ENCODE results near the gene MRPL19. TPM values are rescaled to one million over a fixed set of nuclear protein-coding genes. Genes with fewer than 3 reads are reported as not detected.
"Not testable (repeated sequence)": the region's sequence is repeated elsewhere in the genome, so short reads cannot be mapped to it uniquely, and the experiment has no call there.

Gene MRPL19
- polyA plus RNA-seq, 4 donors: 26.5 to 40.2 (median 32.5) TPM

DNA sequence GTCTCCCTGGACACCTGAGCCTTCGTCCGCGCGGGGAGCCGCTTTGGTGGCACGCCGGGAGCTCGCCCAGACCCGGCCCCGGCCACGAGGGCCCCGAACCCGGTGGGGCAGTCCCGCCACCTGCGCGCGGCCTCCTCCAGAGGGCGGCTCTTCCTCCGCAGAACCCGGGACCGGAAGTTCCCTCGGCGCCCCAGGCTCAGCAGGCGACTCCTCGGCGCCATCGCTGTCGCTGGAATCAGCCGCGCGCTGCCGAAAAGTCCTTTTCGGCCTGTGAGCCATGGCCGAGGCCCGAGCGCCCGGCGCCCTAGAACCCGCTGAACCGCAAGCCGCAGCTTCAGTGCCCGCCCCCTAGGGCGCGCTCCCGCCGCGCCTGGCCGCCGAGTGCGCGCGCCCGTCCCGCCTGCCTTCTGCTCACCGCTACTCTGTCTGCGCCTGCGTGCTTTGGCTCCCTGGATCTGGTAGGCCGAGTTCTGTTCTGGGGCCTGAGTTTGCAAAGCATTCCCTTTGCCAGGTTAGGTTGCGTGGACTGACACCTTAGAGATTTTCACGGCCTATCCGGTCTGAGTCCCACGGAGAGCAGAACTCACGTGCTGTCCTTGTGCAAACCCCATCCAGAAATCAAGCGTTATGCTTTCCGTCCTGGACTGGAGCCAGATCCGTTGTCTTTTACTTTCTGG lies 64.1 kb downstream of the MRPL19 start, which contains the start of gene GCFC2:
Gene GCFC2, minus strand, starts transcription at position 339 of the 677 bp plus-strand sequence. Its CDS starts 60 bp downstream, at position 279.
- Histone ChIP-seq H3K36me3 (ENCODE audit: control insufficient read depth in 3 of 3, insufficient read depth in 2 of 3, low read depth in 1 of 3, low read length in 3 of 3) (no peaks in the 10 kb centered on the region), H3K4me1 (ENCODE audit: control insufficient read depth in 3 of 3, insufficient read depth in 2 of 3, low read depth in 1 of 3, low read length in 2 of 3) (peaks cover 0 to 5% (median 3%) of the 10 kb centered on the region in 3 donors), H3K4me3 (ENCODE audit: low read depth in 1 of 3, low read length in 3 of 3) (peak within 1 kb of the TSS; percentile 76 to 93 (median 76)), H3K27ac (ENCODE audit: low read depth in 1 of 3, low read length in 2 of 3) (peak within 1 kb of the TSS; percentile 91 to 96 (median 94)), H3K27me3 (ENCODE audit: control insufficient read depth in 3 of 3, insufficient read depth in 3 of 3, low read length in 3 of 3) (no peaks in the 10 kb centered on the region), H3K9me3 (ENCODE audit: control insufficient read depth in 2 of 2, insufficient read depth in 1 of 2, low read depth in 1 of 2, low read length in 1 of 2) (no peaks in the 10 kb centered on the region)
- 1 to 2% (median 2%) methylated on average over 65 to 66 of the region's 66 CpGs for WGBS, 3 donors
- DNase-seq (peak; percentile 89 to 94), FAIRE-seq (no peak)

DNA sequence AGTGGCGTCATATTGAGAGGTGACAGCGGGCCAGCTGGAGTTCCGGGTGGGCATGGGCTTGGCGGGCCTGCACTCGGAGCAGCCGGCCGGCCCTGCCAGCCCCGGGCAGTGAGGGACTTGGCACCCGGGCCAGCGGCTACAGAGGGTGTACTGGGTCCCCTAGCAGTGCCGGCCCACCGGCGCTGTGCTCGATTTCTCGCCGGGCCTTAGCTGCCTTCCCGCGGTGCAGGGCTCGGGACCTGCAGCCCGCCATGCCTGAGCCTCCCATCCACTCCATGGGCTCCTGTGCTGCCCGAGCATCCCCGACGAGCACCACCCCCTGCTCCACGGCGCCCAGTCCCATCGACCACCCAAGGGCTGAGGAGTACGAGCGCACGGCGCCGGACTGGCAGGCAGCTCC lies 65.0 kb downstream of the MRPL19 start:
- H3K27me3 ChIP-seq (ENCODE audit: control insufficient read depth in 3 of 3, insufficient read depth in 3 of 3, low read length in 3 of 3); H3K4me1 ChIP-seq (ENCODE audit: control insufficient read depth in 3 of 3, insufficient read depth in 2 of 3, low read depth in 1 of 3, low read length in 2 of 3); H3K27ac ChIP-seq (ENCODE audit: low read depth in 1 of 3, low read length in 2 of 3); H3K36me3 ChIP-seq (ENCODE audit: control insufficient read depth in 3 of 3, insufficient read depth in 2 of 3, low read depth in 1 of 3, low read length in 3 of 3); H3K9me3 ChIP-seq (ENCODE audit: control insufficient read depth in 2 of 2, insufficient read depth in 1 of 2, low read depth in 1 of 2, low read length in 1 of 2); DNase-seq; FAIRE-seq; H3K4me3 ChIP-seq (ENCODE audit: low read depth in 1 of 3, low read length in 3 of 3): not testable (repeated sequence)
- 95 to 97% (median 97%) methylated on average over 21 to 31 of the region's 31 CpGs for whole genome bisulfite sequencing, 3 donors

DNA sequence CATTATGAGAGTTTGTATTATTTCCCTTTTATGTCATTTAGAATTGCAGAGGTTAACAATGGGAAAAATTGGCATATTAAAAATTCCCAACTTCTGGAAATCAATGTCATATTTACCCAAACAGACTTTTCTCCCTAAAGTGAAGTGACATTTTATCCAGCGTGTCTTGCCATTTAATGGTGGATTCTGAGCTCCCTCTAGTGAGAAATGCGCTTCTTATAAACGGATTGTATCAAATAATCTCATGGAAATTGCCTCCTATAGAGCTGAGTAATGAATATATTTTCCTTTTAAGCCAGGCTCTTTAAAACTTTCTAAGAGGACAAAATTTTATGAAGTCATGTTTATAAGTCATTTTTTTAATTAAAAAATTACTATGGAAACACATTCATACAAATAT lies 69.8 kb downstream of the MRPL19 start:
- Histone ChIP-seq H3K4me3 (ENCODE audit: low read depth in 1 of 3, low read length in 3 of 3) (no peak overlapping the region), H3K4me1 (ENCODE audit: control insufficient read depth in 3 of 3, insufficient read depth in 2 of 3, low read depth in 1 of 3, low read length in 2 of 3) (no peaks in the 10 kb centered on the region), H3K27me3 (ENCODE audit: control insufficient read depth in 3 of 3, insufficient read depth in 3 of 3, low read length in 3 of 3) (no peaks in the 10 kb centered on the region), H3K27ac (ENCODE audit: low read depth in 1 of 3, low read length in 2 of 3) (no peak overlapping the region), H3K9me3 (ENCODE audit: control insufficient read depth in 2 of 2, insufficient read depth in 1 of 2, low read depth in 1 of 2, low read length in 1 of 2) (no peaks in the 10 kb centered on the region), H3K36me3 (ENCODE audit: control insufficient read depth in 3 of 3, insufficient read depth in 2 of 3, low read depth in 1 of 3, low read length in 3 of 3) (no peaks in the 10 kb centered on the region)
- 41 to 51% (median 43%) methylated on average over 3 of the region's 3 CpGs for WGBS, 3 donors
- FAIRE-seq (no peak), DNase-seq (no peak)

DNA sequence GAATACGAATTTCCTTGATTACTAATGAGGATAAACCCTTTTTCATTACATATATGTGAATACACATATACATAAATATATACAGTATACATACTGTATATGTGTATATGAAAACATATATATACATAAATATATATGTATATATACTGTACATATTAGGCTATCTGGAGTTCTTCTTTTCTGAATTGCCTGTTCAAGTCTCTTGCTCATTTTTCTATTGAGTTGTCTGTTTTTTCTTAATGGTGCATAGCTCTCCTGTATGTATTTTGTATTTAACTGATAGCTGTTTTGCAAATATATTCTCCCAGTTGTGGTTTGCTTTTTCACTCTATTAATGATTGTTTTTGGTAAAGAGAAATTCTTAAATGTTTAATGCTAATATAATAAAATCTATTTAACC lies 73.0 kb downstream of the MRPL19 start:
- peak; percentile 26 for FAIRE-seq
- no peak for DNase-seq
- Histone ChIP-seq H3K4me1 (ENCODE audit: control insufficient read depth in 3 of 3, insufficient read depth in 2 of 3, low read depth in 1 of 3, low read length in 2 of 3) (no peaks in the 10 kb centered on the region), H3K4me3 (ENCODE audit: low read depth in 1 of 3, low read length in 3 of 3) (no peak overlapping the region), H3K27ac (ENCODE audit: low read depth in 1 of 3, low read length in 2 of 3) (no peak overlapping the region), H3K27me3 (ENCODE audit: control insufficient read depth in 3 of 3, insufficient read depth in 3 of 3, low read length in 3 of 3) (no peaks in the 10 kb centered on the region), H3K36me3 (ENCODE audit: control insufficient read depth in 3 of 3, insufficient read depth in 2 of 3, low read depth in 1 of 3, low read length in 3 of 3) (no peaks in the 10 kb centered on the region), H3K9me3 (ENCODE audit: control insufficient read depth in 2 of 2, insufficient read depth in 1 of 2, low read depth in 1 of 2, low read length in 1 of 2) (no peaks in the 10 kb centered on the region)
- WGBS, 3 donors: 70 to 80% (median 71%) methylated on average over 1 of the region's 1 CpG

DNA sequence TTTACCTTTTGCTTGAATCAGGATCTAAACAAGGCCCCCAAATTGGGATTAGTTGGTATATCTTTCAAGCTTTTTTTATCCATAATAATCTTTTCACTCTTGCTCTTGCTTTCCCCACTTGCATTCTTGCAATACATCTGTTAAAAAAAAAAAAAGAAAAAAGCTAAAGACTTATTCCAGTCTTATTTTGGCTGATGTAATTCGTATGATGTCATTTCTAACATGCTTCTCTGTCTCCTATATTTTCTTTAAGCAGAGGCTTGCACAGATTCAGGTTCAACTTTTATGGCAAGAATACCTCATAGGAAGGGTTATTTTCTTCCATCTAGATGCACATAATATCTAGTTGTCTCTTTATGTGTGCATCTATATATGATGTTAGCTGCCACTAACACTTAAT lies 73.9 kb downstream of the MRPL19 start:
- H3K36me3 ChIP-seq (ENCODE audit: control insufficient read depth in 3 of 3, insufficient read depth in 2 of 3, low read depth in 1 of 3, low read length in 3 of 3): no peaks in the 10 kb centered on the region
- H3K27ac ChIP-seq (ENCODE audit: low read depth in 1 of 3, low read length in 2 of 3): no peak overlapping the region
- H3K4me1 ChIP-seq (ENCODE audit: control insufficient read depth in 3 of 3, insufficient read depth in 2 of 3, low read depth in 1 of 3, low read length in 2 of 3): no peaks in the 10 kb centered on the region
- 73 to 77% (median 76%) methylated on average over 1 of the region's 1 CpG for WGBS, 3 donors
- DNase-seq (no peak), FAIRE-seq (no peak)
- no peaks in the 10 kb centered on the region for H3K9me3 ChIP-seq (ENCODE audit: control insufficient read depth in 2 of 2, insufficient read depth in 1 of 2, low read depth in 1 of 2, low read length in 1 of 2)
- H3K4me3 ChIP-seq (ENCODE audit: low read depth in 1 of 3, low read length in 3 of 3): no peak overlapping the region
- H3K27me3 ChIP-seq (ENCODE audit: control insufficient read depth in 3 of 3, insufficient read depth in 3 of 3, low read length in 3 of 3): no peaks in the 10 kb centered on the region

DNA sequence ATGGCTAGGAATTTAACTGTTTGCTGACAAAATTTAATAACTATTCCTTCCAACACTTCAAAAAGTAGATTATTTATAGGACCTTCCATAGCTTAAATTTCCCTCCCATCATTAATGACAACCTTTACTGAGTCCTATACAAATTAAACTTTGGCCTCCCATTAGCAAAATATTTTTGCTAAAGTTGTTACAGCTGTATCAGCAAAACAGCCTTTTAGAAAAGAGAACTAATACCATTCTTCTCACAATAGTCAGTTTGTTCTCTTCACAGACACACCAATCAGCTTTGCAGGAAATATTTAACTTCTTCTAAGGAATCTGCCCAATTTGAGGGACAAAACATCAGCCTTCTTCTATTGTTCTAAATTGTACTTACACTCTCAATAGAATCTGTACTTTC lies 76.1 kb downstream of the MRPL19 start:
- FAIRE-seq: no peak
- Histone ChIP-seq H3K36me3 (ENCODE audit: control insufficient read depth in 3 of 3, insufficient read depth in 2 of 3, low read depth in 1 of 3, low read length in 3 of 3) (no peaks in the 10 kb centered on the region), H3K4me3 (ENCODE audit: low read depth in 1 of 3, low read length in 3 of 3) (no peak overlapping the region), H3K4me1 (ENCODE audit: control insufficient read depth in 3 of 3, insufficient read depth in 2 of 3, low read depth in 1 of 3, low read length in 2 of 3) (no peaks in the 10 kb centered on the region), H3K27ac (ENCODE audit: low read depth in 1 of 3, low read length in 2 of 3) (no peak overlapping the region), H3K27me3 (ENCODE audit: control insufficient read depth in 3 of 3, insufficient read depth in 3 of 3, low read length in 3 of 3) (peaks cover 0 to 2% (median 0%) of the 10 kb centered on the region in 3 donors), H3K9me3 (ENCODE audit: control insufficient read depth in 2 of 2, insufficient read depth in 1 of 2, low read depth in 1 of 2, low read length in 1 of 2) (no peaks in the 10 kb centered on the region)
- no peak for DNase-seq

DNA sequence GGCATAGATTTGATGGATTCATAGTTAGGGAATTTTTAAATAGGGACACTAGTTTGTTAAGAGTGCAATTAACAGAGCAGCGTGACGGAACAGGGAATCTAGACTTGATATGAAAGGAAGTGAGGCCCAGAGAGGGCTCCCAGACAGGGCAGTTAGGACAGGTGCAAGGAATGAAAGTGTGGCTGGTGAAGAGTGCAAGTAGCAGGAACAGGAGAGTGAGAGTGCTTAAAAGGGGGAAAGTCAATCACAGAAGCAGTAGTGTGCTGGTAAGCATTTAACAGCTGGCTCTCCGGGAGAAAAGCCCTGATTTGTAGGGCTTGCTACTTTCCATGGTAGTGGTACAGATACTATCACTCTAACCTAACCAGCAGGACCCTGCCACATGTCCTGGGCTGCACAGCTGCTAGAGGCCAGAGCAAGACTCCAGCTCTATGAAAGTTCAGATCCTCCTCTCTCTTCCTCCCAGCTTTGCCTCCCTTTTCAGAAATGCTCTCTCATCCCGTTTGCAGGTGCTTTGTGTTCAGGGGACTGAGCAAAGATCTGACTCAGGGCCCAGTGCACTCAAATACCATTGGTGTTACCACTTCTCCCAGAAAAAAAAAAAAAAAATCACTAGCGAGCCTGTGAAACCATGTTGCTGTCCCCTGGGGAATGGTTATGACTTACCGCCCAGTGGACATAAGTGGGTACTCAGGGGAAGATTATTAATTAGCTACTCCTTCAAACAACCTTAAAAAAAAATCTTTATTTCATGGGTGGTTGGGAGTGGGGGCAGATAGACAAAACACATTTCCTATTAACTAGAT lies 82.2 kb downstream of the MRPL19 start:
- FAIRE-seq (no peak), DNase-seq (no peak)
- Histone ChIP-seq H3K4me3 (ENCODE audit: low read depth in 1 of 3, low read length in 3 of 3) (no peak overlapping the region), H3K9me3 (ENCODE audit: control insufficient read depth in 2 of 2, insufficient read depth in 1 of 2, low read depth in 1 of 2, low read length in 1 of 2) (no peaks in the 10 kb centered on the region), H3K36me3 (ENCODE audit: control insufficient read depth in 3 of 3, insufficient read depth in 2 of 3, low read depth in 1 of 3, low read length in 3 of 3) (no peaks in the 10 kb centered on the region), H3K4me1 (ENCODE audit: control insufficient read depth in 3 of 3, insufficient read depth in 2 of 3, low read depth in 1 of 3, low read length in 2 of 3) (no peaks in the 10 kb centered on the region), H3K27ac (ENCODE audit: low read depth in 1 of 3, low read length in 2 of 3) (no peak overlapping the region), H3K27me3 (ENCODE audit: control insufficient read depth in 3 of 3, insufficient read depth in 3 of 3, low read length in 3 of 3) (peaks cover 0 to 3% (median 2%) of the 10 kb centered on the region in 3 donors)
- whole genome bisulfite sequencing, 3 donors: 56 to 75% (median 70%) methylated on average over 6 of the region's 6 CpGs

DNA sequence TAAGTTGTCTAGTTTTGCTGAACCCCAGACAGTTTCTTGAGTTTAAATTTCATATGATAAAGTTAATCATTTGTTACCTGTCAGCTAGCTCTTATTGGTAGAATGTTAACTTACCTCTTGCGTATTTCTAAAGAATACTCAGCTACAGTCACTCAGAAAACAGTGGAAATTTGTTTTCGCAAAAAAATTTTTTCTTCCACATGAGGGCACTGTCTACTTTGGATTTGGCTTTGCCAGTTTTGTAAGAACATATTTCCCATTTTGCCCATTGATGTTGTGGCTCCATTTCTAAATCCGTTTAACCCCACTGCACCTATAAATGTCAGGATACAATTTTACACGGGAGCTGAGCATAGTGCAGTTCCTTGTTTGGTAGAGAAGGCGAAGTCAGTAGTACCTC lies 83.3 kb downstream of the MRPL19 start:
- H3K27me3 ChIP-seq (ENCODE audit: control insufficient read depth in 3 of 3, insufficient read depth in 3 of 3, low read length in 3 of 3): peaks cover 0 to 3% (median 2%) of the 10 kb centered on the region in 3 donors
- FAIRE-seq (no peak), DNase-seq (no peak)
- WGBS, 3 donors: 69 to 74% (median 71%) methylated on average over 5 of the region's 5 CpGs
- H3K27ac ChIP-seq (ENCODE audit: low read depth in 1 of 3, low read length in 2 of 3): no peak overlapping the region
- H3K4me3 ChIP-seq (ENCODE audit: low read depth in 1 of 3, low read length in 3 of 3): no peak overlapping the region
- no peaks in the 10 kb centered on the region for H3K9me3 ChIP-seq (ENCODE audit: control insufficient read depth in 2 of 2, insufficient read depth in 1 of 2, low read depth in 1 of 2, low read length in 1 of 2)
- no peaks in the 10 kb centered on the region for H3K4me1 ChIP-seq (ENCODE audit: control insufficient read depth in 3 of 3, insufficient read depth in 2 of 3, low read depth in 1 of 3, low read length in 2 of 3)
- H3K36me3 ChIP-seq (ENCODE audit: control insufficient read depth in 3 of 3, insufficient read depth in 2 of 3, low read depth in 1 of 3, low read length in 3 of 3): no peaks in the 10 kb centered on the region
